Stimulated activated CD8-positive, alpha-beta memory T cell treated with anti-CD3 and anti-CD28 coated beads, Interleukin-7, amount 100 ng/mL, for 1 hour (primary cell): ENCODE measurements around the gene TAF8.
A peak's percentile ranks its signal among the peaks of the same experiment; 100 is the strongest.
"Not testable (repeated sequence)": the region's sequence is repeated elsewhere in the genome, so short reads cannot be mapped to it uniquely, and the experiment has no call there.

Experiments used
- DNase-seq, 2 donors: peaks; one replicate each; pipeline ENCODE4 v3.0.0-alpha.2; 2020; ENCODE audit warnings: low read depth in 2 of 2

TAF8 gene

DNA sequence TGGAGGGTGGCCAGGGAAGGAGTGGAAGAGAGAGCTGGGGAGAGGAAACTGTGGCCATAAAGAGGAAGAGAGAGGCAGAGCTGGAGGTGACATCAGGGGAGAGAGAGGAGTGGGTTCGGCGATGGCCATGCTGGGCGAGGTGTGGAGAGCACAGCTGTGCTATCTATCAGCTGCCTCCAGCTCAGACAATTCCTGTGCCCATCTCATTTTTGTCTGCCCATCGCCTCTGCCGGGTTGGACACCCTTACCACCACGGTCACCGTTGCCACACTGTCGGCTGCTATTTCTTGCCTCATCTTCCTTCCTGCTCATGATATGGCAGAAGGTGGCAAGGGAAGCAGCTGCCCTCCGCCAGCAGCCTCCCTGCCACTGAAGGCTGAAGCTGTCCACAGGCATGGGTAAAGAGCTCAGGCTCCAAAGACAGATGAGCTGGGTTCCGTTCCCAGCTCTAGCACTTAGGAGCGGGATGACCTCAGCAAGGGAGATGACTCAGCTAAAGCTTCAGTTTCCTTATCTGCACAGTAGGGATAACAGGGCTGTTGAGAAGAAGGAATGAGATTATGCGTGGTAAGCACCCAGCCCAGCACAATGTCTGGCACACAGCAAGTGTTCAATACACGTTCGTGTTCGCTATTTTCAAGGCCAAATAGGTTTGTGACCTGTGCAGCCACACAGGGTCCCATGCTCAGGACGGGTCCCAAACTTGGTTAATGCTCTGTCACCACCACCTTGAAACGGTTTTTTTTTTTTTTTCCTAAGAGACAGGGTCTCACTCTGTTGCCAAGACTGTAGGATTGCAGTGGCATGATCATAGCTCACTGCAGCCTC, 21.9 kb upstream of the TAF8 start:
- no peak for DNase-seq

DNA sequence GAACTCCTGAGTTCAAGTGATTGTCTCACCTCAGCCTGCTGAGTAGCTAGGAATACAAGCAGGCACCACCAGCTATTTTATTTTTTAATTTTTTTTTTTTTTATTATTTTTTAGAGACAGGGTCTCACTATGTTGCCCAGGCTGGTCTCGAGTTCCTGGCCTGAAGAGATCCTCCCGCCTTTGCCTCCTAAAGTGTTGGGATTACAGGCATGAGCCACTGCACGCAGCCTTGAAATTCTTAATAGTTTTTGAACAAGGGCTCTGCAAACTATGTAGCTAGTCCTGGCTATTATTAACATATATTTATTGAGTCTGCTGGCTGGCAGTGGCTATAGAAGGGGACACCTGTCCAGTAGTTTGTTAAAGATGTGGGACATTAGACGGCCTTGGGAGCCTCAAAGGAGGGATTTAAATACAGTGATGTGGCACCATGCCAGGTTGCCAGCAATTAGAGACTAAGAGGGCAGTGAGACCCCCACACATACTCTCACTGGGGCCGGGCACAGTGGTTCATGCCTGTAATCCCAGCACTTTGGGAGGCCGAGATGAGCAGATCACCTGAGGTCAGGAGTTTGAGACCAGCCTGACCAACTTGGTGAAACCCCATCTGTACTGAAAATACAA, 21.1 kb upstream of the TAF8 start:
- DNase-seq, result no peak

DNA sequence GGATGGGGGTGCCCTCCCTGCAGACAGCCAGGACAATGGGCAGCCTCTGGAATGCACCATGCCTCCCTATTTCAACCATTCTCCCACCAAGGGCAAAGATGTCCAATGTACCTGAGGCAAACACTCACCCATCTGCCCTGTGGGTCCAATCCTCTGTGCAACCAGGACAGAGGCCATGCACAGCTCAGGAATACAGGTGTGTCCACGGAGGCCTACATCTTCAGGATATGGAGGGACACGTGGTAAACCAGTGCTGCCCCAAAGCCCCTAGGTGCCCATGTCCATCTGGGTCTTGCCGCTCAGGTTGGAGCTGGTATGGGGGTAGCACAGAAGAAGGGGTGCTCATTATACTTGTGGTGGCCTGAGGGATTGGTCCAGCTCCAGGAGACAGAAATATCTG, 20.4 kb upstream of the TAF8 start:
- no peak for DNase-seq

DNA sequence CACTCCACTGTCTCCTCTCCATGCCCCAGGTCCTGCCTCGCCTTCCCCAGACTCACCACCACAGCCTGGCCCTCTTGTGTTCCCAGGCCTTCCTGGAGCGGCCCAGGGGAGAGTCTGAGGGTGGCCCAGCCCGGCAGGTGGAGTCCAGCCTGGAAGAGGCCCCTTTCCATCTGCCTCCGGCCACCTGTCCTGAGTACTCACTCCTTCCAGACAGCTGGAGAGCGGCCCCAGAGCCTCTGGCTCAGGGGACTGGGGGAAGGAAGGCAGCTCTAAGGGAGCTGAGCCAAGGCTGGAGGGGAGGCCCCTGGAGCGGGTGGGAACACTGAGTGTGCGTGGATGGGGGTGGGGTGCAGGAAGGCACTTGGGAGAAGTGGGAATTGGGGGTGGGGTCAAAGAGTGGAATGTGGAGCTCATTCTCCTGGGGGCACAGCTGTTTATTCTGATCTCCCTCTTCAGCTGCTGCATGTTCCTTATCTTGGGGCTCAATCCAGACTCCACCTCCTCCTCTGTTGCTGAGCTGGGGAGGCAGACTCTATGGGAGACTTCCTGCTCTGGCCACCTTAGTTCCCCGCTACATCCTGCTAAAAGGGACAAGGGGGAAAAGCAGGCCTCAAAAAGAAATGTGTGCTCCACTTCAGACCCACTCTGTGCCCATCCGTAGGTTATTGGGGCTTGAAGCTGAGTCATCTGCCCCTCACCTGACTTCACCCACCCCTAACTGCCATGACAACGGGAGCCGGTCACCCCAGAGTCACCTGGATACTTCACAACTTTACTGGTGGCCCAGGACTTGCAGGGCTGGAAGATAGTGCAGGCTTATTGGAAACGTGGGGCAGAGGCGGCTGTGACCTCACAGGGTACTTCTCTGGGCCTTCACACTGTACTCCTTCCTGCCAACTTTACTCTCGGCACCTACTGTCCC, 19.5 kb upstream of the TAF8 start:
- no peak for DNase-seq

DNA sequence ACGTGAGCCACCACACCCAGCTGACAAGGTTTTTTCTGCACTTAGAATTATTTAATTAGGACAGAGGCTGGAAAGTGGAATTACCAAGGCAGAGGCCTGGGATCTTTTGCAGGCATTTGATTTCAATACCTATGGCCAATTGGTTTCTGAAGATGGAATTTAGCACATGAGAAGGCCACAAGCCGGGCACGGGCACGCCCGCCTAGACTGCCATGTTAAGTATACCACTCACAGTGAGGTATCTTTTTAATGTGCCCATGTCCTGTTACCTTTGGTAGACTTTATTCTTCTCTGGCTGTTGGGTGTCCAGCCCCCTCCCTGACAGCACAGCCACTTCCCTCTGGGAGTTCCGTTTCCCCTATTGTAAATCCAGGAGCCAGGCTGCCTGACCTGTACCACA, 18.0 kb upstream of the TAF8 start:
- no peak for DNase-seq

DNA sequence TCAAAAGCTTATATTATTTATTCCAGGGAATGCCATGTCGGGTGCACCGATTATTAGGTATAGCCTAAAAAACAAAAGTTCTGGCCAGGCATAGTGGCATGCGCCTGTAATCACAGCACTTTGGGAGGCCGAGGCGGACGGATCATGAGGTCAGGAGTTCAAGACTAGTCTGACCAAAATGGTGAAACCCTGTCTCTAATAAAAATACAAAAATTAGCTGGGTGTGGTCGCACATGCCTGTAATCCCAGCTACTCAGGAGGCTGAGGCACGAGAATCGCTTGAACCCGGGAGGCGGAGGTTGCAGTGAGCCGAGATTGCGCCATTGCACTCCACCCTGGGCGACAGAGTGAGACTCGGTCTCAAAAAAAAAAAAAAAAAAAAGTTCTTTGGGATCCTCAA, 12.7 kb upstream of the TAF8 start:
- not testable (repeated sequence) for DNase-seq

DNA sequence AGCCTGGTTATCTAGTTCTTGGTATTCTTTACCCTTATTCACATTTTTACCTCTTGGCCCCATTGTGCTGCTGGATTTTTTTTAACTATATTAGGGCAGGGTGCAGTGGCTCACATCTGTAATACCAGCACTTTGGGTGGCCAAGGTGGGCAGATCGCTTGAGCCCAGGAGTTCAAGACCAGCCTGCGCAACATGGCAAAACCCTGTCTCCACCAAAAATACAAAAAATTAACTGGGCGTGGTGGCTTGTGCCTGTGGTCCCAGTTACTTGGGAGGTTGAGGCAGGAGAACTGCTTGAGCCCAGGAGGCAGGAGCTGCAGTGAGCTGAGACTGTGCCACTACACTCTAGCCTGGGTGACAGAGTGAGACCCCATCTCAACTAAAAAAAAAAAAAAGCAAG, 12.2 kb upstream of the TAF8 start:
- DNase-seq, result no peak

DNA sequence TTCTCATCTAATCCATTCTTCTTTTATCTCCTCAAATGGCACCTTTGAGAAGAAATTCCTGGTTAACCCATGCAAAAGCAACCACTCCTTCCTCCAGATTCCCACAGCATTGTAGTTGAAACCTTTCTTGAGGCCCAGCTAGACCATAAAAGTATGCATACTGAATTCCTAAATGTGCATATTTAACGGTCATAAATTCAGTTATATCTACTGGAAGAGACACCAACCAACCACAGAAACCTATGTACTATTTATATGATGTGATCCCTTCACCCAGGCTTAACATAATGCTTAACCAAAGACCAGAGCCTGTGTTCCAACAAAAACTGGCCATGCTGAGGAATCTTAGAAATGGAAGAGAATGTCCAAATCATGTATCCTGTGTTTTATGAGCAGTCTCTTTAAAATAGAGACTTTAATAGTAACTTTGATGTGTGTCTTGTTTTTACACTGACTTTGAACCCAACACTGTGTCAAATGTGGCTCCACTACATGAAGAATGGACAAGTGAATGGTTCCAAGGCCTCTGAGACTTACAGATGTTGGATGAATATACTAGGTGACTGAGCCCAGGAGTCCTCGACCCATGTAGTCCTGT, 11.4 kb upstream of the TAF8 start:
- no peak for DNase-seq

DNA sequence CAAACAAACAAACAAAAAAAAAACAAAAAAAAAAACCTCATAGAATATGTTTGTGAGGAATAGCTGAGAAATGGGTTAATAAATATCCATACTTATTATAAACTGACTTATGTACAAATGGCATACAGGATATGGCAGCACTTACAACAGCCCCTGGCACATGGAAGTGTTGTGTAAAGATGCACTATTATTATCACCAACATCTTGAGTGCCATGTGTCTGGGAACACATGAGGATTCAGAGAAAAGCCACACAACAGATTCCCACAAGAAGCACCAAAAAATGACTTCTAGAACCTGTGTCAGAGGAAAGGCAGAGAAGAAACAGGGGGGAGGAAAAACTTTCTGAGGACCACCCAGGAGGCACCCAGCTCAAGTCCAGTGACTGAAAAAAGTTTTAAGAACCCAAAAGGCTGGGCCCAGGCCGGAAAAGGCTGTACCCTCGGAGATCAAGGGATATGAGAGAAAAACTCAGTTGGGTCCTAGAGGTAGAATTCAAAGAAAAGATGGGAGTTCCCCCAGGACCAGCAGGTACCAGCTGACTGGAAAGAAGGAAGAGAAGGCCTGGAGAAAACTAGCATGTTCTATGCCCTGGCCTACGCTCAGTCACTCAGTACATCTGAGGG, 9.4 kb upstream of the TAF8 start:
- DNase-seq, result no peak

DNA sequence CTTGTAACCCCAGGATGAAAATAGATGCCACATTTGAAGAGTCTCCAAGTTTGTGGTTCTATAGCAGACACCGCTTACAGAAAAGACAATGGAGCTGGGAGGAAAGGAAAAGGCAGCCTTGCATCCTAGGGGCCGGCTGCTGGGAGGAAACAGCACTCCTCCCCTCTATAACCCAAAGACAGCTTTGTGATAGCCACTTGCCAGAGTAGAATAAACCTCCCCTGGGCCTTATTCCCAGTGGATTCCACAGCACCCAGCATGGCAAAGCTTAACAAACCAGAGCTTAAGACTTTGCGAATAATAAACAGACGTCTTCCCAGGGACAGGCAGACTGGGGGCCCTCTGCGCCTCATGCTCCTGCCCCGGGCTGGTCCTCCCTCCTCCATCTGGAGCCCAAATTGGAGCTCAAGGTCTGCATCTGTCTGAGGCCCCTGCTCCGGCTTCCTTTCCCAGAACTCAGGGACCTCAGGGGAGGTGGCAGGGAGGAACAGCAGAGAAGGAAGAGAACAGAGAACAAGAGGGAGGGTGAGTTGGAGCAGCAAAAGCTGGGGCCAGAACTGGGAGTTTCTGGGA, 8.8 kb upstream of the TAF8 start:
- DNase-seq, result no peak

DNA sequence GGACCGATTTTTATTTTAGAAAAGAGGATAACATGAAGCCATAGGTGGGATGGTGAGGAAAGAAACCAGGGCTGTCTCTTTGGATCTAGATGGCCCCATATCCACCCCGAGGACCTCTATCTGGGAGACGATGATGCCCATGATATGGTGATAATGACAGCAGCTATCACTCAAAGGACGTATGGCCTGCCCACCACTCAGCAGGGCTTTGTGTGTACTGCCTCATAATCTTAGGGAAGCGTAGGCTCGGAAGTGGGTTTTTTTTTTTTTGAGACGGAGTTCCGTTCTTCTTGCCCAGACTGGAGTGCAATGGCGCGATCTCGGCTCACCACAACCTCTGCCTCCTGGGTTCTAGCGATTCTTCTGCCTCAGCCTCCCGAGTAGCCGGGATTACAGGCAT, 8.2 kb upstream of the TAF8 start:
- DNase-seq, result no peak

DNA sequence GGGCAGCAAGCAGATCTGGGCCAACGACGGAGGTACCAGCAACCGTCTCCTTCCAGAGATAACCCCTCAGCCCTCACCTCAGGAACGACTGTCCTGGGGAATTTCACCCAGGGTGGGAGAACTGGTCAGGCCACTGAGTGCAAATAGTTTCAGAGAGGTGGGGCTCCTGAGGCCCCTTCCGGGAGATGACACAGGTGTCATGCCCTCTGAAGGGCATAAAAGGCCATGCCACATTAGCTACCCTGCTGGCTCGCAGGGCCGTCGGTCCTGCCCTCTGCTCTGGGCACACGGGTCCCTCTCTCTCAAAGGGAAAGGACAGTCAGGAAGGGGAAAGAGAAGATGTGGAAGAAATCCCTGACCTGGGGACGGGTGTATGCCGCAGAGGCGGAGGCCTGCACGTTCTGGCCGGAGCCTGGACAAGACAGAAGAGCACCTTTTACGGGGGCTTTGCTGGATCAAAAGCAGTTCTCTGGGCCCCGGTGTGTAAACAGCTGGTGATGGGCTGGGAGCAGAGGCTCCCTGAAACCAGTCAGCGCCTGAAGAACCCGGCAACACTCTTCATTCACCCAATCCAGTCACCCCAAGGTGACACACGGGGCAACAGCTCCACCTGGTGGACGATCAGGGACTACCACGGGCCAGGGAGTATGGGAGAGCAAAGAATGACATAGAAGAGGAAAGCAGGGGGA, 6.4 kb upstream of the TAF8 start:
- peak; percentile 78 to 92 for DNase-seq

DNA sequence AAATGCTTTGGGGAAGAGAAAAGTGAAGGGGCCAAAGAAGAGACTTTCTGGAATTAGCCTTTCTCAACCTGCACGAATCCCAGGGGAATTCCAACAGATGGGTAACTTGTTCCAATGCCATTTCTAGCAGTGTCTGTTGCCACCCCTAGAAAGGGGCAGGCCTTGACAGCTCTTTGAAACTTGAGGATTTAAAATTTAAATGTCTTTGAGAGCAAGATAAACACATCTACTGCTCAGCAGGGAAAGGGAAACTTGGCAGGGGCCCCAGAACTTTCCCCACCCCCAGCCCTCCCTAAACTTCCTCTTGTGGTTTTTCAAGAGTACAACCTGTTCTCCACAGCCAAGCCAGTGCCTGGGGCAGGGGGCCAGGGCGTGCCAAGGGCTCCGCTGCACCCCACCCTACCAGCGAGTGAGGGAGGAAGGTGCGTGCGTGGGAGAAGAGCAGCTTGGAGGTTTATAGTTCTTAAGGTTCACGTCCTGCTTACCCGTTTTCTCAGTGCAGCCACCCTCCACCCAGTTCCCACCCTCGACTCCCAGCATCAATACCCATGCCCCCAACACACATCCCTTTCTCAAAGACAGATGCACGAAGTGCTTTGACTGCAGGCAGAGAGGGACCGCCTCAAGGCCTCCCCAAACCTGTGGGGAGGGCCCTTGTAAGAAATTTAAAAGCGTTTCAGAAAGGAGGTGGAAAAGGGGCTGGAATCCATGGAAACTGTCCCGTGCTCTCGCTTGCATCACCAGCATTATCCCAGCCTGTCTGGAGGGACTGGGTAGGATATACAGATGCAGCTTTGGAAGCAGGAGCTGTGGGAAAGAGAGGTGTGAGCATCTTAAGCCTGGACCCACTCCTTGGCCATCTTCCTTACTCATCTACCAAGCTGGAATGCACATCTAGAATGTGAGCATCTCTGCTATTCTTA, 4.5 kb upstream of the TAF8 start:
- peak in 1 of 2 donors; percentile 53 for DNase-seq

DNA sequence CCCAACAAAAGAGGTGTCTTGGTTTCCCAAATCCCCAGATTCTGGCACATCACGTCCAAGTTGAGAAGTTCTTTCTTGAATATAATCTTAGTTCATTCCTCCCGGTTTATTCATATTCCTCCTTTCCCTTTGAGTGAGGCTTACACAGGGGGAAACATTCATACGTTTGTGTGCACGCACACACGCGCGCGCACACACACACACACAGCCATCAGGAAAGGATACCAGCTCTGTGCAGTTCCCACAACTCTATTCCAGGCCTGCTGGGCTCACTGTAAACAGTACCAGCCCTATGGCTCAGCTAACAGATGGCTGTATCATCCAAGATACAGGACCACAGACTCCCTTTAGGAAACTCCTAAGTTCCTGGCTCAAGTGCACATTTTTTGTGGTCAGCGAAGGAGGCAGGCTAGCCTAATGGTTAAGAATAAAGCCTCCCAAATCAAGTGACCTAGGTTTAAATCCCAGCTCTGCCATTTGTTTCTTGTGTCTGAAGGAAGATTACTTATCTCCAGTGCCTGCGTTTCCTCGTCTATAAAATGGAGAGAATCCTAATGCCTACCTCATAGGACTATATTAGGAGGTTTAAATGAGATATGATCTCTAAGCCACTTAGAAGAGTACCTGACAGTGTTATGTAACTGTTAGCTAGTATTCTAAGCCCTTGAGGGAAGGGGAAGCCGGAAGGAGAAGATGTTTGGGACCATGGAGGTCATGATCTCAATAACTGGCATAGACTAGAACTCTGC, 3.7 kb upstream of the TAF8 start:
- DNase-seq, result no peak

DNA sequence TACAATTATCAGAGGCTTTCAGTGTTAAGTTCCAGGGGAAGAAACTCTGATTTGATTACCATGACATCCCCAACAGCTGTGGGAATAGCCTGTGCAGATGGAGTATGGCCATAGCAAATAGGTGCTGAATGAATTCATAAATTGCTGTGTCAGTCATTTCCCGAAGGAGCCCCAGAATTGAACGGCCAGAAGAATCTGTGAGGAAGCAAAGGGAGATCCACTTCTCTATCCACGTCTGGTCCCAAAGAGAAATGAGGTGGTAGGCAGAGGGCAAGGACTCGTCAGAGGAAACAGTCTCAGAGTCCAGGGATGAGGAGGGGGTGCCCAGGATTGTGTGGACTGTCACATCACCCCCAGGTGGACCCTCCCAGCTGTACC, 3.1 kb upstream of the TAF8 start:
- no peak for DNase-seq

DNA sequence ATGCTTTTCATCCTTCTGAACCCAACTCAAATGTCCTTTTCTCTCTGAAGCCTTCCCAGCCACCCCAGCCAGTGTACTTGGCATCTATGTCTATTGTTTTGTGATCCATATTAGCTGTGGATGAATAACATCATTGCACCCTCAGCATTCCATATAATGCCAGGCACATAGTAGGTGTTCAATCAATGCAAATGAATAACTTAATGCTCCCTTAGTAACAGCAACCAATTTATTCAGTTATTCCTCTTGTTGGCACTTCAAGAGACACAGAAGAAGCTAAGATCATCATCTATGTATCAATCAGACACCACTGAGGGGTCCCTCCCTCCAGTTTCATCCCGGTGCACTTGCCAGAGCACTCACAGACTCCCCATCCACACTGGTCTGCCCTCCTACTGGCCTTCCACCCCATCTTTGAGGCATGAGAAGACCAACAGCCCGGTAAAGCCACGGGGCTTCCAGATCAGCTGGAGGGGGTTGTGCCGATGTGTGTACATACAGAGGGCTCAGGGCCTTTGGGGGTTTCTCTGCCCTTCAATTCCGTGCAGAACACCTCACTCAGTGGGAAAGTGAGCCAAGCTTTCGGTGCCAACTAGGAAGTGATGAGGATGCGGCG, 2.4 kb upstream of the TAF8 start:
- no peak for DNase-seq

DNA sequence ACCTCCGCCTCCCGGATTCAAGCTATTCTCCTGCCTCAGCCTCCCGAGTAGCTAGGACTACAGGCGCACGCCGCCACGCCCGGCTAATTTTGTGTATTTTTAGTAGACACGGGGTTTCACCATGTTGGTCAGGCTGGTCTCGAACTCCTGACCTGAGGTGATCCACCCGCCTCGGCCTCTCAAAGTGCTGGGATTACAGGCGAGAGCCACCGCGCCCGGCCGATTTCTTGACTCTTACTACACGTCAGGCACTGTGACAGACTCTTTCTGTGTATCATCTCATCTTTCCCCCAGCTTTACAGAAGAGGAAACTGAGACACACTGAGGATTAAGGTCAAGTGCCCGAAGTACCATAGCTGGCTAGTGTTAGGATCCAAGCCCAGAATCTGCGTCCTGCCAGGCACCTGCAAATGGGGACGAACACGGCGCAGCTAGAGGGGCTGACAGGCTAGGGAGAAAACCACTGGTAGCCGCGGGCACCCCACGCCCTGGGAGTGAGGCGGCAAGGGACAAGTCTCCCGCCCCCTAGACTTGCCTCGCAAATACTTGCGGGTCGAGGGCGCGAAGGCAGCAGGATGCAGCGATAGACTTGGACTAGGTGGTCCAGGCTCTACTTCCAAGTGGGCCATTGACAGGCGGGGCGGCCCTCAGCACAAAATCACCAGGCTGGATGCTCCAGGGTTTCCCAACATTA, 1.1 kb upstream of the TAF8 start:
- DNase-seq, result no peak

DNA sequence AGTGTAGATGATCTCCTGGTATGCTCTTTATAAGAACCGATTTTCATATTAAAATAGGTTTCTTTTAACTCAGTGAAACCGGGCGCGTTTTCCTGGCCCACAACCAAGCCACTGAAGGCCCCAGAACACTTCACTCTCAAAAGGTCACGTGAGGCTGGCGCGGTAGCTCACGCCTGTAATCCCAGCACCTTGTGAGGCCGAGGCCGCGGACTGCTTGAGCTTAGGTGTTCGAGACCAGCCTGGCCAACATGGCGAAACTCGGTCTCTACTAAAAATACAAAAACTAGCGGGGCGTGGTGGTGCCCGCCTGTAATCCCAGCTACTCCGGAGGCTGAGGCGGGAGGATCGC, 402 bp upstream of the TAF8 start:
- no peak for DNase-seq
